Activated CD4-positive, alpha-beta T cell treated with anti-CD3 and anti-CD28 coated beads, Interleukin-2, amount 10 ng/mL, durations not matched to agents 7 days and 5 days (primary cell): Measurements from ENCODE around the gene GDPD5. TPM values are rescaled to one million over a fixed set of nuclear protein-coding genes. Genes with fewer than 3 reads are reported as not detected.

Experiments
- CTCF ChIA-PET: fragments of 350-600 bp; sonication (Branson Sonifier 250); formaldehyde crosslinking; loops from one replicate; lab custom pipeline; 2021; ENCODE audit warnings: antibody characterized with exemption; lab: Charles Lee
- POLR2A ChIA-PET: fragments of 350-600 bp; sonication (Branson Sonifier 250); formaldehyde crosslinking; loops from one replicate; lab custom pipeline; 2021; ENCODE audit warnings: antibody characterized with exemption; lab: Charles Lee
- DNase-seq: peaks from one replicate; pipeline ENCODE4 v3.0.0-alpha.2; 2020
- H3K27ac Mint-ChIP-seq: one replicate; pipeline ENCODE4 v1.8.0; 2021; ENCODE audit warnings: mild to moderate bottlenecking, moderate library complexity, mixed read lengths
- H3K27me3 Mint-ChIP-seq: one replicate; pipeline ENCODE4 v1.8.0; 2021; ENCODE audit warnings: mixed read lengths
- H3K36me3 Mint-ChIP-seq: one replicate; pipeline ENCODE4 v1.8.0; 2021; ENCODE audit warnings: low read depth, mixed read lengths
- H3K4me1 Mint-ChIP-seq: one replicate; pipeline ENCODE4 v1.8.0; 2021; ENCODE audit warnings: mixed read lengths
- H3K4me3 Mint-ChIP-seq: one replicate; pipeline ENCODE4 v1.8.0; 2021; ENCODE audit warnings: mild to moderate bottlenecking, moderate library complexity, mixed read lengths
- H3K9me3 Mint-ChIP-seq: one replicate; pipeline ENCODE4 v1.8.0; 2021; ENCODE audit warnings: mixed read lengths
- total RNA-seq, 2 experiments: library from RNA; stranded (reverse); gene quantifications; one replicate each; pipeline ENCODE4 v1.2.3, GENCODE V29; 2021

GDPD5 gene
- 10 to 100 TPM; 55.8 to 62.3 TPM for total RNA-seq

GRCh38 chr11:75525433-75526191 lies at the start of gene GDPD5:
GDPD5 (minus strand) TSS chr11:75525941; CDS start chr11:75477735, 48,206 bp downstream.
- Mint-ChIP-seq H3K9me3 (no peaks in the 10 kb centered on the region), H3K36me3 (no peaks in the 10 kb centered on the region), H3K27me3 (peaks cover 2% of the 10 kb centered on the region), H3K27ac (peak within 1 kb of the TSS; percentile 87), H3K4me1 (peaks cover 35% of the 10 kb centered on the region), H3K4me3 (peak within 1 kb of the TSS; percentile 82)
- ChIA-PET CTCF (interaction anchor here (0.5 to 1.4 kb wide), 18 partner anchors 8 to 1329 kb away, joined by 3 to 6 read pairs (median 4); no protein-coding TSS in a partner anchor), POLR2A (interaction anchor here (1.0 kb wide), 1 partner anchor 50 kb away, joined by 3 read pairs; no protein-coding TSS in a partner anchor)
- DNase-seq, result peak; percentile 92

GRCh38 chr11:75574698-75575602 lies 49.2 kb upstream of the GDPD5 start:
- Mint-ChIP-seq H3K4me1 (peaks cover 11% of the 10 kb centered on the region), H3K4me3 (no peak overlapping the region), H3K9me3 (no peaks in the 10 kb centered on the region), H3K27ac (no peak overlapping the region), H3K27me3 (no peaks in the 10 kb centered on the region), H3K36me3 (peaks cover 3% of the 10 kb centered on the region)
- POLR2A ChIA-PET, result no interaction called here
- CTCF ChIA-PET, result interaction anchor here (0.7 to 4.0 kb wide), 5 partner anchors 10 to 21 kb away, joined by 3 to 21 read pairs (median 3); partner anchors contain the start of gene SERPINH1
- no peak for DNase-seq

GRCh38 chr11:75572744-75573143 lies 47.0 kb upstream of the GDPD5 start:
- H3K27ac Mint-ChIP-seq, result no peak overlapping the region
- POLR2A ChIA-PET, result no interaction called here
- CTCF ChIA-PET, result interaction anchor here (2.3 kb wide), 1 partner anchor 40 kb away, joined by 5 read pairs; no protein-coding TSS in a partner anchor
- no peaks in the 10 kb centered on the region for H3K9me3 Mint-ChIP-seq
- H3K4me1 Mint-ChIP-seq, result peaks cover 8% of the 10 kb centered on the region
- no peak for DNase-seq
- no peaks in the 10 kb centered on the region for H3K27me3 Mint-ChIP-seq
- no peak overlapping the region for H3K4me3 Mint-ChIP-seq
- H3K36me3 Mint-ChIP-seq, result peaks cover 6% of the 10 kb centered on the region

GRCh38 chr11:75571625-75572024 lies 45.9 kb upstream of the GDPD5 start:
- Mint-ChIP-seq H3K4me3 (no peak overlapping the region), H3K27me3 (no peaks in the 10 kb centered on the region), H3K36me3 (peaks cover 6% of the 10 kb centered on the region), H3K9me3 (no peaks in the 10 kb centered on the region), H3K4me1 (peaks cover 7% of the 10 kb centered on the region), H3K27ac (no peak overlapping the region)
- POLR2A ChIA-PET, result no interaction called here
- no peak for DNase-seq
- CTCF ChIA-PET, result interaction anchor here (1.1 kb wide), 1 partner anchor 171 kb away, joined by 4 read pairs; no protein-coding TSS in a partner anchor

- no peaks in the 10 kb centered on the region for H3K27me3 Mint-ChIP-seq
- no peak for DNase-seq
- ChIA-PET POLR2A (interaction anchor here (0.6 kb wide), 1 partner anchor 616 kb away, joined by 3 read pairs; no protein-coding TSS in a partner anchor), CTCF (interaction anchor here (1.0 to 1.7 kb wide), 5 partner anchors 9 to 170 kb away, joined by 3 to 7 read pairs (median 4); partner anchors contain the start of gene SERPINH1)
- peaks cover 5% of the 10 kb centered on the region for H3K4me1 Mint-ChIP-seq
- H3K36me3 Mint-ChIP-seq, result peaks cover 6% of the 10 kb centered on the region
- no peak overlapping the region for H3K4me3 Mint-ChIP-seq
- no peaks in the 10 kb centered on the region for H3K9me3 Mint-ChIP-seq
- no peak overlapping the region for H3K27ac Mint-ChIP-seq
Observed at GRCh38 chr11:75570559-75571139, 44.9 kb upstream of the GDPD5 start.

GRCh38 chr11:75568616-75569219 lies 43.0 kb upstream of the GDPD5 start:
- Mint-ChIP-seq H3K36me3 (peaks cover 6% of the 10 kb centered on the region), H3K4me1 (peaks cover 17% of the 10 kb centered on the region), H3K4me3 (no peak overlapping the region), H3K27me3 (no peaks in the 10 kb centered on the region), H3K9me3 (no peaks in the 10 kb centered on the region), H3K27ac (no peak overlapping the region)
- ChIA-PET CTCF (interaction anchor here (1.0 to 1.4 kb wide), 3 partner anchors 8 to 46 kb away, joined by 3 to 4 read pairs (median 3); no protein-coding TSS in a partner anchor), POLR2A (interaction anchor here (0.6 kb wide), 1 partner anchor 43 kb away, joined by 3 read pairs; no protein-coding TSS in a partner anchor)
- no peak for DNase-seq

- Mint-ChIP-seq H3K4me3 (no peak overlapping the region), H3K27ac (no peak overlapping the region), H3K27me3 (no peaks in the 10 kb centered on the region), H3K4me1 (peaks cover 24% of the 10 kb centered on the region), H3K9me3 (no peaks in the 10 kb centered on the region), H3K36me3 (peaks cover 6% of the 10 kb centered on the region)
- POLR2A ChIA-PET, result no interaction called here
- DNase-seq, result no peak
- CTCF ChIA-PET, result interaction anchor here (0.6 to 1.4 kb wide), 2 partner anchors 45 to 143 kb away, joined by 3 to 4 read pairs; no protein-coding TSS in a partner anchor
Observed at GRCh38 chr11:75567971-75568370, 42.2 kb upstream of the GDPD5 start.

GRCh38 chr11:75566763-75567279 lies 41.1 kb upstream of the GDPD5 start:
- POLR2A ChIA-PET, result no interaction called here
- no peaks in the 10 kb centered on the region for H3K27me3 Mint-ChIP-seq
- no peaks in the 10 kb centered on the region for H3K9me3 Mint-ChIP-seq

GRCh38 chr11:75565916-75566762 lies 40.4 kb upstream of the GDPD5 start:
- no peak for DNase-seq
- Mint-ChIP-seq H3K27me3 (no peaks in the 10 kb centered on the region), H3K27ac (no peak overlapping the region)

More at GRCh38 chr11:75566763-75567279, 41.1 kb upstream of the GDPD5 start:
- H3K4me3 Mint-ChIP-seq, result no peak overlapping the region
- peaks cover 34% of the 10 kb centered on the region for H3K4me1 Mint-ChIP-seq
- H3K36me3 Mint-ChIP-seq, result peaks cover 3% of the 10 kb centered on the region
- CTCF ChIA-PET, result interaction anchor here (1.3 to 4.4 kb wide), 2 partner anchors 9 to 35 kb away, joined by 3 to 21 read pairs; no protein-coding TSS in a partner anchor
- no peak overlapping the region for H3K27ac Mint-ChIP-seq
- DNase-seq, result no peak

GRCh38 chr11:75565221-75565814 lies 39.6 kb upstream of the GDPD5 start:
- Mint-ChIP-seq H3K36me3 (peaks cover 3% of the 10 kb centered on the region), H3K9me3 (no peaks in the 10 kb centered on the region), H3K4me3 (no peak overlapping the region), H3K27ac (no peak overlapping the region), H3K4me1 (peaks cover 47% of the 10 kb centered on the region), H3K27me3 (no peaks in the 10 kb centered on the region)
- POLR2A ChIA-PET, result no interaction called here
- DNase-seq, result no peak
- CTCF ChIA-PET, result interaction anchor here (0.6 to 4.4 kb wide), 5 partner anchors 11 to 317 kb away, joined by 3 to 21 read pairs (median 4); no protein-coding TSS in a partner anchor

More at GRCh38 chr11:75565916-75566762, 40.4 kb upstream of the GDPD5 start:
- Mint-ChIP-seq H3K9me3 (no peaks in the 10 kb centered on the region), H3K4me3 (no peak overlapping the region), H3K36me3 (peaks cover 3% of the 10 kb centered on the region), H3K4me1 (peaks cover 40% of the 10 kb centered on the region)
- ChIA-PET CTCF (interaction anchor here (0.6 to 4.4 kb wide), 5 partner anchors 10 to 316 kb away, joined by 3 to 21 read pairs (median 4); no protein-coding TSS in a partner anchor), POLR2A (no interaction called here)
